GM19372 (cell line): ENCODE data around the gene FAR2.
"Not testable (repeated sequence)": the region's sequence is repeated elsewhere in the genome, so short reads cannot be mapped to it uniquely, and the experiment has no call there.

Experiments
- ATAC-seq: cut with Tn5 transposase; IDR thresholded peaks from one replicate; pipeline ENCODE4 v1.9.1; 2021; ENCODE audit warnings: mild to moderate bottlenecking, low read depth, moderate library complexity; ENCODE audit not compliant: unreplicated experiment

FAR2 gene

GRCh38 chr12:29382251-29382650 lies 233.2 kb downstream of the FAR2 start:
- no peak for ATAC-seq

- not testable (repeated sequence) for ATAC-seq
Observed at GRCh38 chr12:29385194-29385593, 236.1 kb downstream of the FAR2 start.
